Activated T-cell treated with anti-CD3 and anti-CD28 coated beads, Interleukin-2, amount 50 U/mL, for 4 hours (primary cell): ENCODE measurements around the gene PCBD2. TPM values are rescaled to one million over a fixed set of nuclear protein-coding genes. Genes with fewer than 3 reads are reported as not detected.

Experiments used
- ATAC-seq, 2 donors: fragments of 200-7000 bp; cut with Tn5 transposase; one replicate each; pipeline ENCODE4 v1.10.0; 2021
- DNase-seq: peaks from one replicate; pipeline ENCODE4 v3.0.0-alpha.2; 2020
- H3K27me3 Mint-ChIP-seq: one replicate; pipeline ENCODE4 v1.8.0; 2021; ENCODE audit warnings: low read depth, mixed read lengths
- H3K36me3 Mint-ChIP-seq: one replicate; pipeline ENCODE4 v1.8.0; 2022; ENCODE audit warnings: mixed read lengths; ENCODE audit not compliant: insufficient read depth
- H3K4me1 Mint-ChIP-seq: one replicate; pipeline ENCODE4 v1.8.0; 2021; ENCODE audit warnings: low read depth, mixed read lengths
- H3K4me3 Mint-ChIP-seq: one replicate; pipeline ENCODE4 v1.8.0; 2021; ENCODE audit warnings: mild to moderate bottlenecking, moderate library complexity, mixed read lengths
- H3K9me3 Mint-ChIP-seq: one replicate; pipeline ENCODE4 v1.8.0; 2021; ENCODE audit warnings: mixed read lengths
- total RNA-seq, 3 donors: library from RNA; stranded (reverse); gene quantifications; one replicate each; pipeline ENCODE4 v1.2.1, GENCODE V29; 2021

Gene PCBD2
- total RNA-seq, 3 donors from 2014 or later: 5.5 to 8.0 (median 6.6) TPM

- Mint-ChIP-seq H3K4me1 (peaks cover 17% of the 10 kb centered on the region), H3K4me3 (no peak overlapping the region), H3K36me3 (peaks cover 25% of the 10 kb centered on the region), H3K9me3 (no peaks in the 10 kb centered on the region), H3K27me3 (no peaks in the 10 kb centered on the region)
- DNase-seq: no peak
- no peak for ATAC-seq
Observed at GRCh38 chr5:134920848-134921575, 16.1 kb downstream of the PCBD2 start.

GRCh38 chr5:134932508-134932907 is 27.6 kb downstream of the PCBD2 start:
- DNase-seq (no peak), ATAC-seq (no peak)
- Mint-ChIP-seq H3K4me1 (no peaks in the 10 kb centered on the region), H3K9me3 (no peaks in the 10 kb centered on the region), H3K4me3 (no peak overlapping the region), H3K36me3 (peaks cover 21% of the 10 kb centered on the region), H3K27me3 (no peaks in the 10 kb centered on the region)

GRCh38 chr5:134934202-134934601 is 29.3 kb downstream of the PCBD2 start:
- no peaks in the 10 kb centered on the region for H3K4me1 Mint-ChIP-seq
- no peaks in the 10 kb centered on the region for H3K9me3 Mint-ChIP-seq
- H3K27me3 Mint-ChIP-seq: no peaks in the 10 kb centered on the region
- peaks cover 20% of the 10 kb centered on the region for H3K36me3 Mint-ChIP-seq
- DNase-seq (no peak), ATAC-seq (no peak)
- H3K4me3 Mint-ChIP-seq: no peak overlapping the region

GRCh38 chr5:134935711-134936602 is 31.0 kb downstream of the PCBD2 start:
- no peak for ATAC-seq
- Mint-ChIP-seq H3K36me3 (peaks cover 24% of the 10 kb centered on the region), H3K27me3 (no peaks in the 10 kb centered on the region), H3K9me3 (no peaks in the 10 kb centered on the region), H3K4me3 (no peak overlapping the region), H3K4me1 (no peaks in the 10 kb centered on the region)
- DNase-seq: no peak

GRCh38 chr5:134937526-134937925 is 32.6 kb downstream of the PCBD2 start:
- H3K36me3 Mint-ChIP-seq: peaks cover 25% of the 10 kb centered on the region
- H3K4me3 Mint-ChIP-seq: no peak overlapping the region
- H3K27me3 Mint-ChIP-seq: no peaks in the 10 kb centered on the region
- no peaks in the 10 kb centered on the region for H3K9me3 Mint-ChIP-seq
- ATAC-seq: no peak
- no peak for DNase-seq
- H3K4me1 Mint-ChIP-seq: no peaks in the 10 kb centered on the region

GRCh38 chr5:134938030-134938429 is 33.1 kb downstream of the PCBD2 start:
- Mint-ChIP-seq H3K9me3 (no peaks in the 10 kb centered on the region), H3K27me3 (no peaks in the 10 kb centered on the region), H3K4me3 (no peak overlapping the region), H3K36me3 (peaks cover 25% of the 10 kb centered on the region), H3K4me1 (no peaks in the 10 kb centered on the region)
- ATAC-seq: no peak
- no peak for DNase-seq

- no peaks in the 10 kb centered on the region for H3K9me3 Mint-ChIP-seq
- DNase-seq (no peak), ATAC-seq (no peak)
- H3K4me3 Mint-ChIP-seq: no peak overlapping the region
- peaks cover 25% of the 10 kb centered on the region for H3K36me3 Mint-ChIP-seq
- H3K4me1 Mint-ChIP-seq: no peaks in the 10 kb centered on the region
- H3K27me3 Mint-ChIP-seq: no peaks in the 10 kb centered on the region
Observed at GRCh38 chr5:134939500-134939899, 34.6 kb downstream of the PCBD2 start.

- Mint-ChIP-seq H3K4me3 (no peak overlapping the region), H3K27me3 (no peaks in the 10 kb centered on the region), H3K4me1 (no peaks in the 10 kb centered on the region), H3K36me3 (peaks cover 12% of the 10 kb centered on the region), H3K9me3 (no peaks in the 10 kb centered on the region)
- ATAC-seq: no peak
- no peak for DNase-seq
Observed at GRCh38 chr5:134943547-134943946, 38.6 kb downstream of the PCBD2 start.

GRCh38 chr5:134944630-134945029 is 39.7 kb downstream of the PCBD2 start:
- Mint-ChIP-seq H3K36me3 (peaks cover 11% of the 10 kb centered on the region), H3K4me3 (no peak overlapping the region), H3K9me3 (no peaks in the 10 kb centered on the region), H3K27me3 (no peaks in the 10 kb centered on the region), H3K4me1 (no peaks in the 10 kb centered on the region)
- DNase-seq (no peak), ATAC-seq (no peak)

GRCh38 chr5:134945041-134945440 is 40.1 kb downstream of the PCBD2 start:
- Mint-ChIP-seq H3K27me3 (no peaks in the 10 kb centered on the region), H3K9me3 (no peaks in the 10 kb centered on the region), H3K4me3 (no peak overlapping the region), H3K36me3 (peaks cover 8% of the 10 kb centered on the region), H3K4me1 (no peaks in the 10 kb centered on the region)
- ATAC-seq (no peak), DNase-seq (no peak)

- DNase-seq (no peak), ATAC-seq (no peak)
- Mint-ChIP-seq H3K36me3 (peaks cover 5% of the 10 kb centered on the region), H3K9me3 (peaks cover 3% of the 10 kb centered on the region), H3K4me1 (no peaks in the 10 kb centered on the region), H3K4me3 (no peak overlapping the region), H3K27me3 (no peaks in the 10 kb centered on the region)
Observed at GRCh38 chr5:134948911-134949310, 44.0 kb downstream of the PCBD2 start.

- H3K27me3 Mint-ChIP-seq: no peaks in the 10 kb centered on the region
- ATAC-seq (no peak), DNase-seq (no peak)
- H3K9me3 Mint-ChIP-seq: peaks cover 6% of the 10 kb centered on the region
- no peak overlapping the region for H3K4me3 Mint-ChIP-seq
- peaks cover 7% of the 10 kb centered on the region for H3K36me3 Mint-ChIP-seq
- no peaks in the 10 kb centered on the region for H3K4me1 Mint-ChIP-seq
Observed at GRCh38 chr5:134949316-134949715, 44.4 kb downstream of the PCBD2 start.

- DNase-seq (no peak), ATAC-seq (no peak)
- peaks cover 11% of the 10 kb centered on the region for H3K36me3 Mint-ChIP-seq
- peaks cover 2% of the 10 kb centered on the region for H3K4me1 Mint-ChIP-seq
- peaks cover 8% of the 10 kb centered on the region for H3K9me3 Mint-ChIP-seq
- H3K4me3 Mint-ChIP-seq: no peak overlapping the region
- no peaks in the 10 kb centered on the region for H3K27me3 Mint-ChIP-seq
Observed at GRCh38 chr5:134957920-134958608, 53.1 kb downstream of the PCBD2 start.

GRCh38 chr5:134958755-134959154 is 53.8 kb downstream of the PCBD2 start:
- no peaks in the 10 kb centered on the region for H3K27me3 Mint-ChIP-seq
- no peak overlapping the region for H3K4me3 Mint-ChIP-seq
- DNase-seq (no peak), ATAC-seq (no peak)
- H3K4me1 Mint-ChIP-seq: peaks cover 6% of the 10 kb centered on the region
- peaks cover 11% of the 10 kb centered on the region for H3K36me3 Mint-ChIP-seq
- H3K9me3 Mint-ChIP-seq: peaks cover 8% of the 10 kb centered on the region
